Stimulated activated CD4-positive, alpha-beta T cell treated with anti-CD3 and anti-CD28 coated beads, Interleukin-2, amount 100 ng/mL, for 24 hours (primary cell): Measurements from ENCODE around the gene FTCD.
"Not testable (repeated sequence)": the region's sequence is repeated elsewhere in the genome, so short reads cannot be mapped to it uniquely, and the experiment has no call there.

ENCODE experiments used
- DNase-seq, 2 donors: peaks; one replicate each; pipeline ENCODE4 v3.0.0-alpha.2; 2020

Gene FTCD

DNA sequence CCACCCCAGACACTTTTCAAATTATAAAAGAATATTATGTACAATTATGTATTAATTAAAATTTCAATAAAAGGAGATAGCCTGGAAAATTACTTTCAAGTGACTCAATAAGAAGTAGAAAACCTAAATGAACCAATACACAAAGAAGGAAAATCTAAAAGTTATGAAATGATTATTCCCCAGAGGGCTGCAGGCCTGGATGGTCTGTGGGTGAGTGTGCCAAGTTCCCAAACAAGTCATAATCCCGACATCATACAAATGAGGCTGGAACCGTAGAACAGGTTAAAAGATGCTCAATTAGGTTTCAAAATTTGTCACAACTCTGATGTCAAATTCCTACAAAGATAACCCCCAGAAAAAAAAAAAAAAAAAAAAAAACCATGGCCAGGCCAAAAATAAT lies 16.2 kb upstream of the FTCD start:
- no peak for DNase-seq

DNA sequence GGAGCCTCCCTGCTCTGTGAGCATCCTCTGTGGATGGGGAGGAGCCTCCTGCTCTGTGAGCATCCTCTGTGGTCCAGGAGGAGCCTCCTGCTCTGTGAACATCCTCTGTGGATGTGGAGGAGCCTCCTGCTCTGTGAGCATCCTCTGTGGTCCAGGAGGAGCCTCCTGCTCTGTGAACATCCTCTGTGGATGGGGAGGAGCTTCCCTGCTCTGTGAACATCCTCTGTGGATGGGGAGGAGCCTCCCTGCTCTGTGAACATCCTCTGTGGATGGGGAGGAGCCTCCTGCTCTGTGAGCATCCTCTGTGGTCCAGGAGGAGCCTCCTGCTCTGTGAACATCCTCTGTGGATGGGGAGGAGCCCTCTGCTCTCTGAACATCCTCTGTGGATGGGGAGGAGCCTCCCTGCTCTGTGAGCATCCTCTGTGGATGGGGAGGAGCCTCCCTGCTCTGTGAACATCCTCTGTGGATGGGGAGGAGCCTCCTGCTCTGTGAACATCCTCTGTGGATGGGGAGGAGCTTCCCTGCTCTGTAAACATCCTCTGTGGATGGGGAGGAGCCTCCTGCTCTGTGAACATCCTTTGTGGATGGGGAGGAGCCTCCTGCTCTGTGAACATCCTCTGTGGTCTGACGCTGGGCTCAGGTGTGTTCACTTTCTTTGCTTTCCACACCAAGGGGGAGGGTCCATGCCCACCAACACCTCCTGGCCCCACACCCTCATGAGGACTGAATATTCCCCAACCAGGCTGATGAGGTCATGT lies 15.2 kb upstream of the FTCD start:
- not testable (repeated sequence) for DNase-seq

DNA sequence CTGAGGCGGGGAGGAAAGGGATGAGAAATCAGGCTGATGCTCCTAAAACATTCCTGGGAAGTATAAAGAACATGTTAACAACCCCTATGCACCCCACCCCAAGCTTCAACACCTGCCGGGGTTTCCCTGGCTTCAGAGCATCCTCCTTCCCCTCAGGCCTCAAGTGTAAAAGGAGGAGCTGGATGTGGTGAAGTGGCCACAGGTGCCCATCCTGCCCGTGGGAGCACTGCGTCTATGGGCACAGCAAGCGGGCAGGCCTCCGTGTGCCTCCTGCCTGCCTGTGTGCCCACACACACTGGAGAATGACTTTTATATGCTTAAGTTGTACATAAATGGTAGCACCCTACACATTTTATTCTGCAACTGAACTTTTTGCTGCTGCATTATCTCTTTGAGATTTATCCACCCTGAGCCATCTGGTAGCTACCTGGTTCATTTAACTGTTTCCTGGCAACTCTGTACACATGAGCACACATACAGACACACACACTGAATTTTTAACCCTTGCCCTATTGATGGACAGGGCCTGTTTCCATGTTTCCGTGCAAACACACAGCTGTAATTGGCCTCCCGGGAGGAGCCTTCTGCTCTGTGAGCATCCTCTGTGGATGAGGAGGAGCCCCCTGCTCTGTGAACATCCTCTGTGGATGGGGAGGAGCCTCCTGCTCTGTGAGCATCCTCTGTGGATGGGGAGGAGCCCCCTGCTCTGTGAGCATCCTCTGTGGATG lies 13.4 kb upstream of the FTCD start:
- no peak for DNase-seq

DNA sequence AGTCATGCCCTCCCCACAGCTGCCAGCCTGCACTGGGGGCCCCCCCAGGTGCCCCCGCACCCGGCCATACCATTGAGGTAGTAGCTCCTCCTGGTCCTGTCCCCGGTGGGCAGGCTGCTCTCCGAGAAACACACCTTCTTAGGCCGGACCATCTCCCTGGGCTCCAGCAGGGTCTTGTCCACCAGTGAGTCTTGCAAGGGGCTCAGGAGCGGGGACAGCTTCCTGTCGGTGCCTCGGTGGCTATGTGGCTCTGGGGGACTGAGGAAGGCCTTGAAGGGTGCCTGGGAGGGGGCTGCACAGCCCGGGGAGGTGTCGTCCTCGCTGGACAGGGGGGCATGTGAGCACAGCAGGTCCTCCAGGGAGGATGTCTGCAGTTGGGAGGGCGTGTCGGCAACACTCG lies 12.9 kb upstream of the FTCD start:
- no peak for DNase-seq

DNA sequence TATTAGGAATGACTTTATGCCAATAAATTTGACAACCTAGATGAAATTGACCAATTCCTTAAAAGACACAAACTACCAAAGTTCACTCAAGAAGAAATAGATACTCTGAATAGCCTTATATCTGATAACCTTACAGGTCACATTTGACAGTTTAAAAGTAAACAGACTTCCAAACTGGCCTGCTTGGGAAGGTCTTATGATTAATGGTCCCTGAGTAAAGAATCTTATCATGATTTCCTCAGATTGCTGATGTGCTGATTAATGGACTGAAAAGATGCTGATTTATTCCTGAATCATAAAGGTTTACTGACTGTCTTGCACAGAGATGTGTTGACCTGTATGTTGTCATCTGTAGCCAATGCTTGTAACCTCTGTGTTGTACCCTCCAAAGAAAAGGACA lies 9.7 kb upstream of the FTCD start:
- DNase-seq = no peak

DNA sequence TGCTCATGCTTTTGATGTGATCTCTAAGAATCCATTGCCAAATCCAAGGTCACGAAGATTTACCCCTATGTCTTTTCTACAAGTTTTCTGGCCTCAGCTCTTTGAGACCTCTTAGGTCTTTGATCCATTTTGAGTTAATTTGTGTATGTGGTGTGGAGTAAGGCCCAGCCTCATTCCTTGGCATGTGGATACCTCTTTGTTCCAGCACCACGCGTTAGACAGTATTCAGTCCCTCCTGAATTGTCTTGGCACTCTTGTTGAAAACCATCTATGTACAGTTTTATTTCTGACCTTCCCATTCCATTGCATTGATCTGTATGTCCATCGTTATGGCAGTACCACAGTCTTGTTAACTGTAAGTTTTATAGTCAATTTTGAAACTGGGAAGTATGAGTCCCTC lies 8.0 kb upstream of the FTCD start:
- no peak for DNase-seq

DNA sequence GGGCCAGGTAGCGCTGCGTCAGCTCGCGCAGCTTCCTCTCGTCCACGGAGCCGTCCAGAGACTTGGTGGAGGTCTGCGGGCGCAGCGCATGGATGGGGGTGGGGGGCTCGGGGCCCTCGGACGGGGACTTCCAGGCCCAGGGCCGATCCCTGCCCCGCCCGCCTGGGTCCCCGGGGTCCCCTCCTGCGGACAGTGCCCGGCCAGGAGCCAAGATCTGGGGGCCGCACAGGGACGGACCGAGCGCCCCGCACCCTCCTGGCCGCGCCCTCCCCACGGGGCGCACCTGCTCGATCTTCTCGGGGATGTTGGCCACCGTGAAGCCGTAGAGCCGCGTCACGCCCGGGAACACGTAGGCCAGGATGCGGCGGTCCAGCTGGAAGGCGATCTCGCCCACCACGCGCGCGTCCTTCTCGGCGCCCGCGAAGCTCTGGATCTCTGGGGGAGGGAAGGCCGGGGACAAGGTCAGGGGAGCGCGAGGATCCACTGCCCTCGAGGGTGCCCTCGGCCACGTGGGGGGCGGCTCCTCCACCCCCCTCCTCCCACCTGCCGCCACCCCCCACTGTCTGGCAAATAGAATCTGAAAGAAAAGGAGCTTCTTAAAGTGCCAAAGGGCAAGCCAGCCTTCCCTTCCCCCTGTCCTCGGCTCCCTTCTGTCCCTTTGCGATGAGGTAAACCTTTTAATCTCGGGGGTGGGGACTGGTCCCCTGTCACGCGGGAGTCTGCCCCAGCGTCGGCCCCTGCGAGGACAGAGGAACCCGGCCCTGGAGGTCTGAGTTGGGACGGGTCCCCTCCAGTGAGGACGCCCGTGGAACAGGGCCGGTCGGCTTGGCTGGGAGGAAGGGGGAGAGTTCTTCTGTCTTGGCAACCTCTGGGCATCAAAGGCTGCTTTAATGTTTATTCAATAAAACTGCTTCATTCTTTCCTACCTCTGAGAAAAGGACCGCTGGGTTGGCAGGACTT lies 6.5 kb upstream of the FTCD start:
- DNase-seq = no peak

DNA sequence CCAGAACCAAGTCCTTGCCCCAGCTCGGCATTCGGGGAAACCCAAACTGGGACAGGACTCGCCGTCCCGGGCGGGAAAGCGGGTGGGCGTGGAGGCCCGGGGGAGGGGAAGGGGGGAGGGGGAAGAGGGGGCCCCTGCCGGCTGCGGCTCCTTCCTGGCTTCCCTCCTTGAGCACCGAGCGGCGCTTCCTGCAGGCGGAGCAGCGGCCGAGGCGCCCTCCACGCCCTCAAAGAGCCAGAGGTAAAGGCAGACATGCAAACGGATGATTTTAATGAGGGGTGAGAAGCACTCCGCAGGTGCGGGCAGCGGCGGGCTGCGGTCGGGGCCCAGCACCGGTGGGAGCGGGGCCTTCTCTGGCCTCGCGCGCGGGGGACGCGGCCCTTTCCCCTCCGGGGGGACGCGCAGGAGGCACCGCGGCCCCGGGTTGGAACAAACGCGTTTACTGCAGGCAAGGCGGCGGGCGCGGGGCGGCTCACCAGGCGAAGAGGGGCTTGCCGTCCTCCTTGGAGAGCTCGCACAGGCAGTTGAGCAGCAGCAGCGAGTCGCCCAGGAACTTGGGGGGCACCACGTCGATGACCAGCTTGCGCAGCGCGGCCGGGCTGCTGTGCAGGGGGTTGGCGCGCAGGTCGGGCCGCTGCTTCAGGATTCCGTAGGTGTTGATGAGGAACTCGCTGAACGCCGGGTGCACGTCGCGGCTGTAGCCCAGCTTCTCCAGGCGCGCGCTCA lies 5.7 kb upstream of the FTCD start:
- peak in 1 of 2 donors; percentile 22 for DNase-seq

DNA sequence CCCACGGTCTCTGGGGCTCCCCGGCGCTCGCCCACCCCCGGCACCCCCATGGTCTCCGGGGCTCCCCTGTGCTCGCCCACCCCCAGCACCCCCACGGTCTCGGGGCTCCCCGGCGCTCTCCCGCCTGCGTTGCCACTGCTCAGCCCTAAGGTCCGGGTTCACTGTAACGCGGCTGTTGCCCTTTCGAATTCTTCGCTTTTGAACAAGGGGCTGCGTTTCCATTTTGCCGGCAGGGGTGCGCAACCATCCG lies 5.2 kb upstream of the FTCD start:
- DNase-seq = no peak

DNA sequence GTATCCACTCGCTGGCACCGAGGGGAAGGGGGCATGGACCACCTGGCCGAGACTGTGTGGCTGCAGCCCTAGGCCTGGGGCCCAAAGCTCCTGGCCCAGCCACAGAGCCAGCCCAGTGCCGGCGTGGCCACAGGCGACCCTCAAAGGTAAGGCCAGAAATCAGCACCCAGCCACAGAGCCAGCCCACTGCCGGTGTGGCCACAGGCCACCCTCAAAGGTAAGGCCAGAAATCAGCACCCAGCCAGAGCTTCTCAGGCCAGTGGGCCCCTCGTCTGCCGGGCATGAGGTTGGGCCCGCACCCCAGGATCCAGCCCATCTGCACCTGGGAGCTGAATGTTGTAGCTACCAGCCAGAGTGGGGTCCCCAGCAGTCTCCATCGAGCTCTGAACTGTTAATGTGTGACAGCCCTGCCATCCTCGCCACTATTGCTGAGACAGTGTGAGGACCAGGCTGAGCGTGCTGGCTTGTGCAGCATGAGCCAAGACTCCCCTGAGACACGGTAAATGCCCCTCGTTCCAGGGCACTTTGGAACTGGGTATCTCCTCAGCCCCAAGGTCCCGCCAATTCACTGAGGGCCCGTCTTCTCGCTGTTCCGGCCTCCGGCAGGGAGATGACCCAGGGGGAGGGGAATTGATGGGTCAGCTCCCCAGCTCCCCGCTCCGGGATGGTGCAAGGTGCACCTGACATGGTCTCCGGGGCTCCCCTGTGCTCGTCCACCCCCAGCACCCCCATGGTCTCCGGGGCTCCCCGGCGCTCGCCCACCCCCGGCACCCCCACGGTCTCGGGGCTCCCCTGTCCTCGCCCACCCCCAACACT lies 4.7 kb upstream of the FTCD start:
- DNase-seq = peak in 1 of 2 donors; percentile 15

DNA sequence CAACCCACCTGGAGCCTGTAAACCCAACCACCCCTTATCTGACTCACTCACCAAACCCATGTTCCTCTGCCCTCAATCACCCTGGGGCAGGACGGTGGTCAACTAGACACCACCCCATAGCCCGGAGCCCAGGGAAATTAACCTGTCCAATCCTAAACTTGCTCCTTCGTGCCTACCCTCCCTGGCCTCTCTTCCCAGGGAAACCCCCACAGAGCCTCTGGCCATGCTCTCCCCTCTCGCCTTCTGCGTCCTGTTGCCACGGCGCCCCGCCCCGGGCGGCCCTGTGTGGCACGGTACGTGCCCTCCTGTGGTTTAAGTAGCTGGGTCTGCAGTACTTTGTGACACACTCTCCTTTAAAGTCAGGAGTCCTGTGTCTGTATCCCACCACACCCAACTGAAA lies 4.0 kb upstream of the FTCD start:
- DNase-seq = peak in 1 of 2 donors; percentile 16

DNA sequence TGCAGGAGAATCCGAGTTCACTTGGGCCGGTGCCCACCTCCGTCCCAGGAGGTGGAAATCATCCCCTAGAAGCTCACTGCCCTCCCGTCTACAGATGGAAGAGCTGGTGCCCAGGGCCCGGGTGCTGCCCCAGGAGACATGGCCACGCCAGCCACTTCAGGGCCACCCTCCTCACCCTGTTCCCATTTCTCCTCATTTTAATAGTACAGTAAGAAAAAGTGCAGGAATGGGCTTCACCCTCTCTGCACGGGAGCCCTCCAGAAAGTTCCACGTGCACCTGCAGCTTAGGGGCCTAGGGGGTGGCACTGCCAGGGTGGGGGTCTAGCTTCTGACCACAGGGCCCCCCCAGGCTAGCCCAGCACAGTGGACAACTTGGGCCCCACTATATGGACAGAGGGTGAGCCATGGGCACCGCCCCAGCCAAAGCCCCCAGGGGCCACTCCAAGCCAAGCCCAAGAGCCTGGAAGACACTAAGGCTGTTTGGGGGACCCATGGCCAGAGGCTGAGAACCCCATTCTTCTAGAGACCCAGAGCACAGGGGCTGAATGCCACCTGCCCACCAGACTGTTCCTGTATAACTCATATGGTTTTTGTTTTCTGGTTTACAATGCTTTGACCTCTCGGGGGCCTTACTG lies 3.4 kb upstream of the FTCD start:
- peak in 1 of 2 donors; percentile 15 for DNase-seq

DNA sequence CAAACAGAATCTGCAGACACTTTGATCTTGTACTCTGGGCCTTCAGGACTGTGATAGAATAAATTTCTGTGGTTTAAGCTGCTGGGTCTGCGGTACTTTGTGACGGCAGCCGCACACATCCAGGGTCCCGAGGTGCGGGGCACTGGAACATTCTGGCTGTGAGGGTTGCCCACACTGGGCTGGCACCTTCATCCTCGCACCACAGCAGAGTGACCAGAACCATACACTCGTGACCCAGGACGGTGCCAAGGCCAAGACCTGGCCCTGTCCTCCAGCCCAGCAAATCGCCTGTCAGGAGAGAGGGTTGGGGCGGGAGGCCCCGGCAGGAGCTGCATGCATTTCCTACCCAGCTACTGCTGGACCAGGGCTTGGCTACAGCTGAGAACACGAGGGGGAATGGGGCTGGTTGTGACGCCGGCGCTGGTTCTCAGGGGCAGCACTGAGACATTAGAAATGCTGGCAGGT lies 2.6 kb upstream of the FTCD start:
- DNase-seq = peak in 1 of 2 donors; percentile 9

DNA sequence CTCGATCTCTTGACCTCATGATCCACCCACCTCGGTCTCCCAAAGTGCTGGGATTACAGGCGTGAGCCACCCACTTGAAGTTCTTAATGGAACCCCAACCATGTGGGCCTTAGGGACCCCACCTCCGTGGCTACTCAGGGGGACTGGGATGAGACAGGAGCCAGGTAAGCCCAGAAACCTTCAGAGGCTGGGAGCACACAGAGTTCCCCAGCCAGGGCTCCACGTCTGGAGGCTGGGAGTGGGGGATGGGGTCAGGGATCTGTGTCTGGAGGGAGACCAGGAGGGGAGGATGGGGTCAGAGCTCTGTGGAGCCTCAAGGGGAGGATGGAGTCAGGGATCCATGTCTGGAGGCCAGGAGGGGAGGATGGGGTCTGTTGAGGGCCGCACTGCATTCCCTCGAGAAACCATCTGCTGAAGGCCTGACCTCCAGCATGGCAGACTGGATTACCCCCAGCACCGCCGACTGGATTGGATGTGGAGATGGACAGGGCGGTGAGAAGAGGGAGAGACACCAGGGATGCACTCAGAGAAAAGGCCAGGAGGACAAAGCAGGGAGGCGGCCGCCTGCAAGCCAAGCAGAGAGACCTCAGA lies 2.1 kb upstream of the FTCD start:
- DNase-seq = no peak

DNA sequence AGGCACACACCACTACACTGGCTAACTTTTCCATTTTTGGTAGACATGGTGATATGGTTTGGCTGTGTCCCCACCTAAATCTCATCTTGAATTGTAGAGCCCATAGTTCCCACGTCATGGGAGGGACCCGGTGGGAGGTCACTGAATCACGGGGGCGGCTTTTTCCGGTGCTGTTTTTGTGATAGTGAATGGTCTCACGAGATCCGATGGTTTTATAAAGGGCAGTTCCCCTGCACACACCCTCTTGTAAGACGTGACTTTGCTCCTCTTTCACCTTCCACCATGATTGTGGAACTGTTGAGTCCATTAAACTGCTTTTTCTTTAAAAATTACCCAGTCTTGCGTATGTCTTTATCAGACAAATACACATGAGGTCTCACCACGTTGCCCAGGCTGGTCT lies 1.3 kb upstream of the FTCD start:
- DNase-seq = no peak

DNA sequence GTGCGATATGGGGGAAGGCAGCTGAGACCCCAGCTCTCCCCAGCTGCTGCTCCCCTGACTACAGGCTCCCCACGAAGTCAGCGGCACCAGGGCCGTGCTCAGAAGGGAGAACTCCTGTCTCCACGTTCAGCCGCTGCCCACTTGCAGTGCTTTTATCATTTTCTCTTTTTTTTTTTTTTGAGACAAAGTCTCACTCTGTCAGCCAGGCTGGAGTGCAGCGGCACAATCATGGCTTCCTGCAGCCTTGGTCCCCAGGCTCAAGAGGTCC lies 933 bp upstream of the FTCD start:
- no peak for DNase-seq

DNA sequence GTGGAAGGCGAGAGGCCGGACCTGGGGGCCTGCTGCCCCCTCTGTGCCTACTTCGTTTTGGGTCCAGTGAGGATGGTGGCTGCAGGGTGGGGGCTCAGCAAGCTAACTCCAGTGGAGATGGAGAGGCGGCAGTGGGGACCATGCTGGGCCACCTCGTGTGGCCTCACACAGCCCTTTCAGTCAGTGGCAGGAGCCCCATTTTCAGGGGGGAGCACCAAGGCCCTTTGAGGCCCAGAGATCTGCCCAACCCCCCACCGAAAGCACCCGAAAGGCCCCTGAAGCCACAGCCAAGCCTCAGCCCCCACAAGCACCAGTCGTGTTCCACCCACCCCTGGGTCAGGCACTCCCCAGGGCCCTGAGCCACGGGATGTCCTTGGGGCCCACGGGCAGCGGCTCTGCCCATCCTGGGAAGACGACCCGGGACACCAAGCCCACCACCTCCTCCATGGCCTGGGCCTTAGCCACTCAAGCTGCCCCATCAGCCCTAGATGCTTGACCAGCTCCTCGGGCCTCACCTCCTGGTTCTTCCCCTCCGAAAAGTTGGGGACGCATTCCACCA lies 345 bp downstream of the FTCD start:
- DNase-seq = no peak

DNA sequence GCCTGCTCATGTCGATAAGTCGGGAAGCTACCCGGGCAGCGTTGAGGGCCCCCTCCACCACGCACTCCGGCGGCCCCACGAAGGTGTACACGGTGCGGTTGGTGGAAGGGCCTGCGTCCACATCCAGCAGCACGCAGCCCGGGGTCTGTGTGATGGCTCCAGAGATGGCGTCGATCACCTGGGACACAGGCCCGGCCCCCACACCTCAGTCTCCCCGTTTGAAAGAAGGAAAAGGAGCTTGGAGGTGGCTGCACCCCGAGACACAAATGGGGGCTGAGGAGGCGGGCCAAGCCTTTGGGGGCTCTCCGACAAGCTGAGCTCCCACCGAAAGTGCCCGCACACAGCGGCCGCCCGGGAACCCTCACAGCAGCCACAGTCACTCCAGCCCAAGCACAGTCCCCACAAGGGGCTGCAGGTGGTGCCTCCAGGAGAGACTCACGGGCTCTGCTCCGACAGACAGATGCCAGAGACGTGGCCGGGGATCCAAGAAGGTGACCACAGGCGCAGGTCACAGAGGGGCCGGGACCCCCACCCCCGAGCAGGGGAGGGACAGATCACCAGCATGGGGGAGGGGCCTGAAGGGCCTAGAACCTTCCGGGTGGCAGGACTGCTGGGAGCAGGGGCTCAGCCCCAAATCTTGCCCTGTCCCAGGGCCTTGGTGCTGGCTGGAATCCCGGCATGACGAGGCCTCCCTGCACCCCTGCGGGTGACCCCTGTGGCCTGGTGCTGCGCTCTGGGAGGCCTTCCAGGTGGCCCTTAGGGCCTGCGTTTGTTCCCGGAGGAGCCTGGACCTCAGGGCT lies 1.0 kb downstream of the FTCD start:
- DNase-seq = no peak

DNA sequence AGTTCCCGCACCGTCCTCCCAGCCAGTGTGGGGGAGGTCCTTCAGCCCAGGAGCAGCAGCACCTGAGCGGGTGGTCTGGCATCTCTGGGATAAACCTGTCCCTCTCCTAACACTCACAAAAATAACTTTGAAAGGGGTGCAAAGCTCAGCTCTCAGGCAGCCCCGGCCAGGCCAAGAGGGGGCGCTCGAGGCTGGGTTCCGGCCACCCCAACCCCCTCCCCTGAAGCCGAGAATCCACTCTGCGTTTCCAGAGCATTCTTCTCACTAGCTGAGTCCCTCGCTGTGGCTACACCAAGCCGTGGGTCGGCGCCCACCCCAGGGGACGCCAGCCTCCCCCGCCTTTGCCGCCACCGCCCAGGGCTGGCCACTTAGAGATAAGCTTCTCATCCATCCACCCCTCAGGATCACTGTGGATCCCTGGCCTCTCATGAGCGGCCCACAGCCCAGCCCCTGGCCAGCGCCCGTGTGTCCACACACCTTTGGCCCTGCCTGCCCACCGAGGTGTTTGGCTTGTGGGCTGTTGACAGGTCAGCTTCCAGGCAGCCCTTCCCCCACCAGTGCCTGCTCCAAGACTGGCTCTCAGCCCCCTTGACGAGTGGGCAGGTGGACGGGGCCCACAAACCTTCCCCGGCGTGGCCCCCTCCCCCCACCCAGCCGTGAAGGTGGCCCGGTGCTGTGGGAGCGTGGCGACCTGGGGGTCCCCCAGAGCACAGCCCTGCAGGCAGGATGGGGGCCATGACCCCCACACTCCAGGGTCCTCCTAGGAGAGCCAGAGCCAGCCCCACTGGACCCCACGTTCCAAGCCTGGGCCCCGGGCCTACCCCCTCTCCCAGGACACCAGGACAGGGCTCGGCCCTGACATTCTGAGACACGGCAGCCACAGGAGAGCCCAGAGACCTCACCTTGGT lies 1.9 kb downstream of the FTCD start:
- DNase-seq = peak; percentile 62 to 67
